GM19463 (cell line): ENCODE results near the gene LGALSL.
"Not testable (repeated sequence)": the region's sequence is repeated elsewhere in the genome, so short reads cannot be mapped to it uniquely, and the experiment has no call there.

Source experiments
- ATAC-seq: cut with Tn5 transposase; IDR thresholded peaks from one replicate; pipeline ENCODE4 v1.9.1; 2021; ENCODE audit warnings: mild to moderate bottlenecking, moderate library complexity; ENCODE audit not compliant: unreplicated experiment

The LGALSL gene

GRCh38 chr2:64442277-64442676 lies 11.7 kb upstream of the LGALSL start:
- ATAC-seq: no peak

GRCh38 chr2:64442801-64443429 lies 11.0 kb upstream of the LGALSL start:
- ATAC-seq: no peak

- ATAC-seq: not testable (repeated sequence)
Measured at GRCh38 chr2:64445970-64446369, 8.0 kb upstream of the LGALSL start.

- no peak for ATAC-seq
Measured at GRCh38 chr2:64447317-64448040, 6.5 kb upstream of the LGALSL start.

GRCh38 chr2:64448041-64448426 lies 5.9 kb upstream of the LGALSL start:
- ATAC-seq: no peak

- no peak for ATAC-seq
Measured at GRCh38 chr2:64451051-64451450, 2.9 kb upstream of the LGALSL start.

- ATAC-seq: peak; percentile 61
Measured at GRCh38 chr2:64454386-64455332, 697 bp downstream of the LGALSL start.

- no peak for ATAC-seq
Measured at GRCh38 chr2:64455545-64455944, 1.6 kb downstream of the LGALSL start.

- ATAC-seq: no peak
Measured at GRCh38 chr2:64456293-64456692, 2.3 kb downstream of the LGALSL start.

GRCh38 chr2:64457524-64457923 lies 3.6 kb downstream of the LGALSL start:
- ATAC-seq: no peak

- no peak for ATAC-seq
Measured at GRCh38 chr2:64459575-64459974, 5.6 kb downstream of the LGALSL start.

GRCh38 chr2:64460330-64460729 lies 6.4 kb downstream of the LGALSL start:
- no peak for ATAC-seq

GRCh38 chr2:64461271-64462058 lies 7.5 kb downstream of the LGALSL start:
- ATAC-seq: no peak

GRCh38 chr2:64462171-64462570 lies 8.2 kb downstream of the LGALSL start:
- ATAC-seq: no peak

- ATAC-seq: no peak
Measured at GRCh38 chr2:64462940-64463700, 9.2 kb downstream of the LGALSL start.

- no peak for ATAC-seq
Measured at GRCh38 chr2:64463781-64464180, 9.8 kb downstream of the LGALSL start.

GRCh38 chr2:64466478-64467085 lies 12.6 kb downstream of the LGALSL start:
- ATAC-seq: no peak

- no peak for ATAC-seq
Measured at GRCh38 chr2:64467096-64467843, 13.3 kb downstream of the LGALSL start.

- ATAC-seq: no peak
Measured at GRCh38 chr2:64469261-64469660, 15.3 kb downstream of the LGALSL start.
